ENCODE measurements around the gene SAMD4A.

GRCh38 chr14:54837508-54838149, 270.7 kb downstream of the SAMD4A start:
- TF ChIP-seq CTCF (conservative IDR thresholded peaks at IDR 0.05 in 1 of 2, IDR thresholded peaks at IDR 0.05 in 1 of 2; ENCODE audit: extremely low read depth in 1 of 2, insufficient read depth in 1 of 2, low read depth in 1 of 2, low read length in 2 of 2) (no peak), EZH2 (IDR thresholded peaks at IDR 0.05; ENCODE audit: borderline replicate concordance, low read length) (no peak)

Data from mammary epithelial cell (primary cell).